A549 (cell line): ENCODE results near the gene PACS2. TPM values are rescaled to one million over a fixed set of nuclear protein-coding genes. Genes with fewer than 3 reads are reported as not detected.
A peak's percentile ranks its signal among the peaks of the same experiment; 100 is the strongest.

Source experiments
- ATAC-seq, 2 experiments: fragments of 200-7000 bp in 1 of 2; fragments of >200 bp in 1 of 2; cut with Nextera tagmentation in 1 of 2; cut with Tn5 transposase in 1 of 2; 3 replicates each; pipeline versions ENCODE4 v1.8.0 to v1.9.1; 2018 to 2020; ENCODE audit warnings: mild to moderate bottlenecking in 1 of 2, moderate library complexity in 1 of 2
- CTCF ChIA-PET: fragments of 300-600 bp; sonication (Branson Sonifier 250); formaldehyde crosslinking; extraction: SDS; loops from one replicate; lab custom pipeline; 2021; ENCODE audit warnings: antibody characterized with exemption, inconsistent platforms; lab: Yijun Ruan, JAX
- POLR2A ChIA-PET: fragments of 350-600 bp; formaldehyde crosslinking; extraction: SDS; loops from one replicate; lab custom pipeline; 2021; ENCODE audit warnings: antibody characterized with exemption, inconsistent platforms; lab: Yijun Ruan, JAX
- DNase-seq, 2 experiments: peaks; one replicate each; pipeline versions ENCODE4 v3.0.0 to v3.0.0-alpha.2; 2011 to 2016; ENCODE audit warnings: low read depth in 1 of 2, low spot score in 1 of 2
- FAIRE-seq: peaks from 2 replicates; lab custom pipeline; 2011; peaks lifted over from hg19 to GRCh38; lab: Jason Lieb, UNC
- H3K27ac ChIP-seq, 2 experiments: fragments of >200 bp; sonication (Bioruptor Twin); formaldehyde crosslinking; 3 replicates each; pipeline ENCODE4 v1.5.1; 2016 to 2017
- H3K4me1 ChIP-seq: fragments of >200 bp; sonication (Bioruptor Twin); formaldehyde crosslinking; 3 replicates; pipeline ENCODE4 v1.6.1; 2016
- H3K4me2 ChIP-seq: fragments of >200 bp; sonication (Bioruptor Twin); formaldehyde crosslinking; 3 replicates; pipeline ENCODE4 v1.6.1; 2016
- H3K4me3 ChIP-seq: fragments of >200 bp; sonication (Bioruptor Twin); formaldehyde crosslinking; 3 replicates; pipeline ENCODE4 v1.5.1; 2016
- H3K9me3 ChIP-seq: fragments of >200 bp; sonication (Bioruptor Twin); formaldehyde crosslinking; 3 replicates; pipeline ENCODE4 v1.6.1; 2016
- BCL3 ChIP-seq: fragments of >200 bp; sonication (Bioruptor Twin); formaldehyde crosslinking; IDR thresholded peaks from 3 replicates; pipeline ENCODE4 v1.6.1; 2016
- CBX2 ChIP-seq: fragments of 200-600 bp; sonication (generic); IDR thresholded peaks from 2 replicates; pipeline ENCODE4 v1.6.1; 2016; ENCODE audit warnings: low read depth, mild to moderate bottlenecking, borderline replicate concordance
- CHD4 ChIP-seq: fragments of 200-600 bp; sonication (generic); IDR thresholded peaks from 2 replicates; pipeline ENCODE4 v1.6.1; 2016; ENCODE audit warnings: antibody characterized with exemption, mild to moderate bottlenecking, borderline replicate concordance
- EHMT2 ChIP-seq: fragments of 200-600 bp; sonication (generic); IDR thresholded peaks from 2 replicates; pipeline ENCODE4 v1.6.1; 2016; ENCODE audit warnings: antibody characterized with exemption, low read depth, mild to moderate bottlenecking, moderate library complexity
- EP300 ChIP-seq, 2 experiments: fragments of >200 bp; sonication (Bioruptor Twin); formaldehyde crosslinking; IDR thresholded peaks; 2 replicates in 1 of 2; 3 replicates in 1 of 2; pipeline ENCODE4 v1.6.1; 2016 to 2017
- ESRRA ChIP-seq: fragments of 150-350 bp; IDR thresholded peaks from 2 replicates; pipeline ENCODE4 v1.6.1; 2014; ENCODE audit warnings: mild to moderate bottlenecking, low read length, borderline replicate concordance
- FOXS1 ChIP-seq: fragments of 250-450 bp; sonication (Bioruptor Pico); IDR thresholded peaks from 2 replicates; pipeline ENCODE4 v1.5.0; 2020; ENCODE audit warnings: mild to moderate bottlenecking, moderate library complexity
- HES2 ChIP-seq: fragments of >200 bp; sonication (Bioruptor Twin); formaldehyde crosslinking; IDR thresholded peaks from 2 replicates; pipeline ENCODE4 v1.6.1; 2016
- HOXA7 ChIP-seq: fragments of 250-450 bp; sonication (Bioruptor Pico); IDR thresholded peaks from 2 replicates; pipeline ENCODE4 v1.5.0; 2020; ENCODE audit warnings: mild to moderate bottlenecking, moderate library complexity
- HOXB13 ChIP-seq: fragments of 250-450 bp; sonication (Bioruptor Pico); IDR thresholded peaks from 2 replicates; pipeline ENCODE4 v1.5.0; 2020; ENCODE audit warnings: low read depth, mild to moderate bottlenecking, moderate library complexity
- JUN ChIP-seq, 2 experiments: fragments of >200 bp; sonication (Bioruptor Twin); formaldehyde crosslinking; IDR thresholded peaks; 2 replicates in 1 of 2; 3 replicates in 1 of 2; pipeline ENCODE4 v1.6.1; 2016 to 2017
- KDM1A ChIP-seq: fragments of 200-600 bp; sonication (generic); IDR thresholded peaks from 2 replicates; pipeline ENCODE4 v1.6.1; 2016; ENCODE audit warnings: low read depth, mild to moderate bottlenecking
- MAZ ChIP-seq: fragments of 150-350 bp; IDR thresholded peaks from 2 replicates; pipeline ENCODE4 v1.6.1; 2014; ENCODE audit warnings: antibody characterized with exemption, low read depth, low read length, borderline replicate concordance
- NFE2L2 ChIP-seq: fragments of 150-350 bp; conservative IDR thresholded peaks from 2 replicates; pipeline ENCODE4 v1.6.1; 2014; ENCODE audit warnings: low read length
- NPAS2 ChIP-seq: fragments of 250-450 bp; sonication (Bioruptor Pico); IDR thresholded peaks from 2 replicates; pipeline ENCODE4 v1.8.0; 2022; ENCODE audit warnings: mild to moderate bottlenecking, moderate library complexity, borderline replicate concordance
- PHF8 ChIP-seq: fragments of 200-600 bp; sonication (generic); IDR thresholded peaks from 2 replicates; pipeline ENCODE4 v1.6.1; 2016; ENCODE audit warnings: low read depth, mild to moderate bottlenecking, antibody characterized with exemption, moderate library complexity, borderline replicate concordance
- RAD21 ChIP-seq, 2 experiments: fragments of >200 bp in 1 of 2; sonication (Bioruptor Twin) in 1 of 2; formaldehyde crosslinking in 1 of 2; IDR thresholded peaks in 1 of 2; conservative IDR thresholded peaks in 1 of 2; 2 replicates in 1 of 2; 3 replicates in 1 of 2; pipeline ENCODE4 v1.6.1; 2012 to 2018; ENCODE audit warnings: inconsistent platforms in 1 of 2
- RNF2 ChIP-seq: fragments of 200-600 bp; sonication (generic); IDR thresholded peaks from 2 replicates; pipeline ENCODE4 v1.6.1; 2016; ENCODE audit warnings: low read depth, mild to moderate bottlenecking, antibody characterized with exemption, moderate library complexity, borderline replicate concordance
- TP53 ChIP-seq: fragments of 250-450 bp; sonication (Bioruptor Pico); IDR thresholded peaks from 2 replicates; pipeline ENCODE4 v1.5.0; 2021; ENCODE audit warnings: mild to moderate bottlenecking, moderate library complexity
- USF2 ChIP-seq: fragments of 450-650 bp; IDR thresholded peaks from 2 replicates; pipeline ENCODE4 v1.6.1; 2014; ENCODE audit warnings: antibody characterized with exemption
- ZC3H11A ChIP-seq: fragments of 450-650 bp; IDR thresholded peaks from 2 replicates; pipeline ENCODE4 v1.6.1; 2014; ENCODE audit warnings: antibody characterized with exemption, mild to moderate bottlenecking
- ZNF302 ChIP-seq: fragments of 250-450 bp; sonication (Bioruptor Pico); IDR thresholded peaks from 2 replicates; pipeline ENCODE4 v1.9.0; 2021; ENCODE audit warnings: inconsistent platforms, mild to moderate bottlenecking, moderate library complexity
- WGBS: methylation state at CpG from one replicate; pipeline ENCODE4 v1.1.6; 2017; ENCODE audit errors: missing lambda C conversion rate; 5-methylcytosine and 5-hydroxymethylcytosine counted together
- polyA plus RNA-seq, 4 experiments: library from polyadenylated mRNA; depleted of rRNA in 3 of 4; stranded (reverse); fragments of >200 nt; fragmentation: RNase III in 1 of 4; extraction: RNeasy Plus Mini Kit Qiagen cat#74134 plus additional on column Dnase treatment in 1 of 4; gene quantifications; 2 replicates in 3 of 4; 3 replicates in 1 of 4; pipeline ENCODE4 v1.2.3, GENCODE V29; 2011 to 2017
- TF ChIP-seq, protein P1 (sequence below): fragments of 250-450 bp; sonication (Bioruptor Pico); IDR thresholded peaks from 2 replicates; pipeline ENCODE4 v1.5.0; 2021; ENCODE audit warnings: mild to moderate bottlenecking, moderate library complexity, borderline replicate concordance
- TF ChIP-seq, protein P2 (sequence below): fragments of 250-450 bp; sonication (Bioruptor Pico); IDR thresholded peaks from 2 replicates; pipeline ENCODE4 v1.5.0; 2020; ENCODE audit warnings: low read depth, mild to moderate bottlenecking, moderate library complexity
- TF ChIP-seq, protein P3 (sequence below): fragments of 150-350 bp; IDR thresholded peaks from 2 replicates; pipeline ENCODE4 v1.6.1; 2014; ENCODE audit warnings: low read depth, mild to moderate bottlenecking, low read length

Gene PACS2
- polyA plus RNA-seq, 2 of the 4 experiments (the other 2 are of a cell fraction), result 11.9 to 24.5 TPM

GRCh38 chr14:105393151-105393550 lies 78.6 kb downstream of the PACS2 start:
- POLR2A ChIA-PET, result no interaction called here
- Histone ChIP-seq H3K4me1 (peaks cover 6% of the 10 kb centered on the region), H3K27ac (no peak overlapping the region), H3K4me2 (no peak overlapping the region), H3K4me3 (no peak overlapping the region), H3K9me3 (0 out of 3 replicates have a peak, but pooled peaks cover 7% of the 10 kb centered on the region)
- DNase-seq (no peak), FAIRE-seq (no peak), ATAC-seq (no peak)
- TF ChIP-seq ZC3H11A (no peak), ESRRA (no peak), EP300 (IDR thresholded peaks at IDR 0.05) (no peak)
- 92% methylated on average over 12 of the region's 14 CpGs for WGBS
- CTCF ChIA-PET, result interaction anchor here (0.6 kb wide), 1 partner anchor 63 kb away, joined by 3 read pairs; no protein-coding TSS in a partner anchor

GRCh38 chr14:105394714-105395537 lies 80.4 kb downstream of the PACS2 start:
- Histone ChIP-seq H3K4me2 (no peak overlapping the region), H3K4me3 (no peak overlapping the region), H3K27ac (no peak overlapping the region), H3K4me1 (peaks cover 14% of the 10 kb centered on the region), H3K9me3 (peaks cover 19% of the 10 kb centered on the region)
- POLR2A ChIA-PET, result no interaction called here
- ATAC-seq (no peak), DNase-seq (no peak), FAIRE-seq (no peak)
- CTCF ChIA-PET, result interaction anchor here (1.2 kb wide), 1 partner anchor 10 kb away, joined by 3 read pairs; no protein-coding TSS in a partner anchor
- WGBS, result 82% methylated on average over 22 of the region's 25 CpGs
- TF ChIP-seq MAZ (no peak), CBX2 (no peak)

DNA sequence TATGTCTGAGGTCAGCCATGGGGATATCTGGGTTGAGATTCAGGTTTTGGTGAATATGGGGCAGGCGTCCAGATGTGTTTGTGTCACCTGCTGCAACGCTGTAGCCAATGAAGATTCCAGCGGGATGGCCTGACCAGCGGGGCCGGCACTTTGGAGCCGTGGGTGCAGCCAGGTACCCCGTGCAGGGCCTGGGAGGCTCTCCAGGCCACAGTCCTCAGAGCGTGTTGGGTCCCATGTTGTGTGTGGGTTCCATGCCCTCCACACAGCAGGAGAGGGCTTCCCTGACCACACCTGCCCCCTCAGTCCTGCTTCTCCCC lies 80.9 kb downstream of the PACS2 start:
- no peak overlapping the region for H3K4me3 ChIP-seq

GRCh38 chr14:105397350-105397931 lies 82.9 kb downstream of the PACS2 start:
- peak overlapping the region; percentile 95 to 98 for H3K27ac ChIP-seq
- ATAC-seq (0 out of 6 replicates have a peak, but pooled peaks of 1 of the 2 experiments have one; percentile 10), FAIRE-seq (no peak)
- TF ChIP-seq ESRRA (no peak), JUN (IDR thresholded peaks at IDR 0.05) (no peak), FOXS1 (no peak), BCL3 (no peak), USF2 (no peak), RNF2 (no peak), RAD21 (conservative IDR thresholded peaks at IDR 0.05 in 1 of 2, IDR thresholded peaks at IDR 0.05 in 1 of 2) (no peak)
- TF ChIP-seq, protein P1, sequence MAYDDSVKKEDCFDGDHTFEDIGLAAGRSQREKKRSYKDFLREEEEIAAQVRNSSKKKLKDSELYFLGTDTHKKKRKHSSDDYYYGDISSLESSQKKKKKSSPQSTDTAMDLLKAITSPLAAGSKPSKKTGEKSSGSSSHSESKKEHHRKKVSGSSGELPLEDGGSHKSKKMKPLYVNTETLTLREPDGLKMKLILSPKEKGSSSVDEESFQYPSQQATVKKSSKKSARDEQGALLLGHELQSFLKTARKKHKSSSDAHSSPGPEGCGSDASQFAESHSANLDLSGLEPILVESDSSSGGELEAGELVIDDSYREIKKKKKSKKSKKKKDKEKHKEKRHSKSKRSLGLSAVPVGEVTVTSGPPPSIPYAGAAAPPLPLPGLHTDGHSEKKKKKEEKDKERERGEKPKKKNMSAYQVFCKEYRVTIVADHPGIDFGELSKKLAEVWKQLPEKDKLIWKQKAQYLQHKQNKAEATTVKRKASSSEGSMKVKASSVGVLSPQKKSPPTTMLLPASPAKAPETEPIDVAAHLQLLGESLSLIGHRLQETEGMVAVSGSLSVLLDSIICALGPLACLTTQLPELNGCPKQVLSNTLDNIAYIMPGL (CRISPR knock-in tag), result no peak

More for the DNA sequence above, 80.9 kb downstream of the PACS2 start:
- ChIA-PET CTCF (interaction anchor here (0.6 to 1.2 kb wide), 2 partner anchors 11 to 20 kb away, joined by 3 read pairs; no protein-coding TSS in a partner anchor), POLR2A (no interaction called here)
- 90% methylated on average over 8 of the region's 8 CpGs for WGBS
- TF ChIP-seq, protein P2, sequence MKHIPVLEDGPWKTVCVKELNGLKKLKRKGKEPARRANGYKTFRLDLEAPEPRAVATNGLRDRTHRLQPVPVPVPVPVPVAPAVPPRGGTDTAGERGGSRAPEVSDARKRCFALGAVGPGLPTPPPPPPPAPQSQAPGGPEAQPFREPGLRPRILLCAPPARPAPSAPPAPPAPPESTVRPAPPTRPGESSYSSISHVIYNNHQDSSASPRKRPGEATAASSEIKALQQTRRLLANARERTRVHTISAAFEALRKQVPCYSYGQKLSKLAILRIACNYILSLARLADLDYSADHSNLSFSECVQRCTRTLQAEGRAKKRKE (CRISPR knock-in tag), result no peak
- TF ChIP-seq HOXA7, result no peak
- TF ChIP-seq ZNF302, result no peak
- no peak for TF ChIP-seq NFE2L2
- TF ChIP-seq RNF2, result no peak
- TF ChIP-seq TP53 (CRISPR knock-in tag), result no peak
- no peak for TF ChIP-seq PHF8
- no peak for TF ChIP-seq CHD4
- TF ChIP-seq EHMT2, result no peak
- no peak for TF ChIP-seq NPAS2 (CRISPR knock-in tag)
- TF ChIP-seq KDM1A, result no peak
- TF ChIP-seq HOXB13 (CRISPR knock-in tag), result no peak
- TF ChIP-seq, protein P3, sequence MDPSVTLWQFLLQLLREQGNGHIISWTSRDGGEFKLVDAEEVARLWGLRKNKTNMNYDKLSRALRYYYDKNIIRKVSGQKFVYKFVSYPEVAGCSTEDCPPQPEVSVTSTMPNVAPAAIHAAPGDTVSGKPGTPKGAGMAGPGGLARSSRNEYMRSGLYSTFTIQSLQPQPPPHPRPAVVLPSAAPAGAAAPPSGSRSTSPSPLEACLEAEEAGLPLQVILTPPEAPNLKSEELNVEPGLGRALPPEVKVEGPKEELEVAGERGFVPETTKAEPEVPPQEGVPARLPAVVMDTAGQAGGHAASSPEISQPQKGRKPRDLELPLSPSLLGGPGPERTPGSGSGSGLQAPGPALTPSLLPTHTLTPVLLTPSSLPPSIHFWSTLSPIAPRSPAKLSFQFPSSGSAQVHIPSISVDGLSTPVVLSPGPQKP, result no peak
- TF ChIP-seq HES2, result no peak
- no peak for ATAC-seq
- peaks cover 25% of the 10 kb centered on the region for H3K9me3 ChIP-seq
- H3K4me1 ChIP-seq, result peaks cover 14% of the 10 kb centered on the region
- H3K27ac ChIP-seq, result no peak overlapping the region
- FAIRE-seq, result no peak
- no peak overlapping the region for H3K4me2 ChIP-seq
- no peak for DNase-seq

More at GRCh38 chr14:105397350-105397931, 82.9 kb downstream of the PACS2 start:
- peak overlapping the region; percentile 100 for H3K4me2 ChIP-seq
- 87% methylated on average over 12 of the region's 13 CpGs for WGBS
- peak overlapping the region; percentile 100 for H3K4me3 ChIP-seq
- peaks cover 39% of the 10 kb centered on the region for H3K9me3 ChIP-seq
- ChIA-PET POLR2A (interaction anchor here (0.9 kb wide), 1 partner anchor 27 kb away, joined by 3 read pairs; no protein-coding TSS in a partner anchor), CTCF (interaction anchor here (0.8 to 1.4 kb wide), 2 partner anchors 8 to 27 kb away, joined by 4 read pairs; no protein-coding TSS in a partner anchor)
- H3K4me1 ChIP-seq, result peaks cover 14% of the 10 kb centered on the region
- DNase-seq, result no peak
